Umbilical cord (tissue), 2 donors: ENCODE data around the gene KRTAP9-8. TPM values are rescaled to one million over a fixed set of nuclear protein-coding genes. Genes with fewer than 3 reads are reported as not detected.
"Not testable (repeated sequence)": the region's sequence is repeated elsewhere in the genome, so short reads cannot be mapped to it uniquely, and the experiment has no call there.

ENCODE experiments used
- DNase-seq: peaks from one replicate; pipeline ENCODE4 v3.0.0-alpha.2; 2015; ENCODE audit warnings: low spot score
- total RNA-seq: library from RNA; depleted of rRNA; stranded (reverse); fragments of >200 nt; gene quantifications from one replicate; pipeline ENCODE4 v1.2.3, GENCODE V29; 2014; ENCODE audit warnings: low replicate concordance; ENCODE audit not compliant: insufficient read depth

Gene KRTAP9-8
- total RNA-seq, 1 donor from 2014 or later: not detected

DNA sequence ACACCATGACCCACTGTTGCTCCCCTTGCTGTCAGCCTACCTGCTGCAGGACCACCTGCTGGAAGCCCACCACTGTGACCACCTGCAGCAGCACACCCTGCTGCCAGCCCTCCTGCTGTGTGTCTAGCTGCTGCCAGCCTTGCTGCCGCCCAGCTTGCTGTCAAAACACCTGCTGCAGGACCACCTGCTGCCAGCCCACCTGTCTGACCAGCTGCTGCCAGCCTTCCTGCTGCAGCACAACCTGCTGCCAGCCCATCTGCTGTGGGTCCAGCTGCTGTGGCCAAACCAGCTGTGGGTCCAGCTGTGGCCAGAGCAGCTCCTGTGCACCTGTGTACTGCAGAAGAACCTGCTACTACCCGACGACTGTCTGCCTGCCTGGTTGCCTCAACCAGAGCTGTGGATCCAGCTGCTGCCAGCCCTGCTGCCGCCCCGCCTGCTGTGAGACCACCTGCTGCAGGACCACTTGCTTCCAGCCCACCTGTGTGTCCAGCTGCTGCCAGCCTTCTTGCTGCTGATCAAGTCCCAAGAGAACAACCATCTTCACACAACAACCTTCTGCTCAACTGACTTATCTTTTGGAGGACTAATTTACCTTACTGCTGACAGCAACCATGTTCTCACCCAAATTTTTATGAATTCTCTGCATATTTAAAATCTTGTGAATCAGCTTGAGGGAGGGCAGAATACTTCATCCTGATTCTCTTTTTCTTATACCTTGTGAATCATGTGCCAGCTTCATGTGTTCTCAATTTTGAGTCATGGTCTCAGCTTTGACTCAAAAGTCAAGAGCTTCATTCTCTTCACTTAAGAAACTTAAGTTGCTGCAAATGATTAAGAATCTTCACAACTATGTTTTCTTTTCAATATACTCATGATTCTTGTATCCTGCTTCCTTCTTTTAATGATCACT lies 17.8 kb downstream of the KRTAP9-8 start, which contains the start of gene KRTAP9-9:
Gene KRTAP9-9 (plus strand): TSS at position 4 of the 910 bp plus-strand sequence.
- DNase-seq: not testable (repeated sequence)

- no peak for DNase-seq
Measured at GRCh38 chr17:41256291-41256685, 18.5 kb downstream of the KRTAP9-8 start.

DNA sequence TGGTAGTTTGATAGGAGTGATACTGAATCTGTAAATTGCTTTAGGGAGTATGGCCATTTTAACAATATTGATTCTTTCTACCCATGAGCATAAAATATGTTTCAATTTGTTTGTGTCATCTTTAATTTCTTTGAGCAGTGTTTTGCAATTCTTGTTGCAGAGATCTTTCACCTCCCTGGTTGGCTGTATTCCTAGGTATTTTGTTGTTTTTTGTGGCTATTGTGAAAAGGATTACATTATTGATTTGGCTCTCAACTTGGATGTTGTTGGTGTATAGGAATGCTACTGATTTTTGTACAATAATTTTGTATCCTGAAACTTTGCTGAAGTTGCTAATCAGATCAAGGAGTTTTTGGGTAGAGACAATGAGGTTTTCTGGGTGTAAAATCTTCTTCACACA lies 20.6 kb downstream of the KRTAP9-8 start:
- DNase-seq: no peak

GRCh38 chr17:41263212-41263611 lies 25.4 kb downstream of the KRTAP9-8 start:
- DNase-seq: no peak

DNA sequence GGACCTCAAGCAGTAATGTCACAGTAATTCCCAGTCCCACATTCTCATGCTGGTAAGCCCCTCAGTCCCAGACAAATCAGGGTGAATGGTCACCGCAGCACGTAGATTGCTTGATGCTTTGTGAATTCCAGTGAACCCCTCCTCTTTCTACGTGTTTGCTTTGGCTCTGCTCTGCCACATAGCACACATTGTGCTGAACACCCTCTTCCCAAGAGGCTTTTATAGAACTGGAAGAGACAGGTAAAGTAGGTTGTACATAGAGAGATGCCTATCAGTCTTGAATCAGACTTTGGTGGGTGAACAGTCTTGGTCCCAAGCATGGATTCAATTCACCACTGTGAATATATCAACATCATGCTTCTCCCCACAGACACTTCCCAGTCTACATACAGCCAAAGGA lies 26.8 kb downstream of the KRTAP9-8 start:
- no peak for DNase-seq

DNA sequence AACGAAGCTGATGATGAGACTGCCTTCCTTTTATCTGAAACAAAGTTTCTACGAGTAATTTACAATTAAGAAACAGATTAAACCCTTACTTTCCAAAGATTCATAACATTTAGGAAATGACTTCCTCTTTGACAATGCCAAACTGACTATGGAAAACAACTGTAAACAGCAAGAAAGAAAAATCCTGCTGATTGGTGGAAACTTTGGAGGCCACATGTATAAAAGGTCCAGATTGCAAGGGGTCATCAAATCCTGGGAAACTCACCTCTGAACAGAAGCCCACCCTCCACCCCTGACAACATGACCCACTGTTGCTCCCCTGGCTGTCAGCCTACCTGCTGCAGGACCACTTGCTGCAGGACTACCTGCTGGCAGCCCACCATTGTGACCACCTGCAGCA lies 27.3 kb downstream of the KRTAP9-8 start, which contains the start of gene KRTAP9-6:
Gene KRTAP9-6 (plus strand): TSS at position 301 of the 400 bp plus-strand sequence. CDS start 0 bp downstream, at position 301.
- no peak for DNase-seq

DNA sequence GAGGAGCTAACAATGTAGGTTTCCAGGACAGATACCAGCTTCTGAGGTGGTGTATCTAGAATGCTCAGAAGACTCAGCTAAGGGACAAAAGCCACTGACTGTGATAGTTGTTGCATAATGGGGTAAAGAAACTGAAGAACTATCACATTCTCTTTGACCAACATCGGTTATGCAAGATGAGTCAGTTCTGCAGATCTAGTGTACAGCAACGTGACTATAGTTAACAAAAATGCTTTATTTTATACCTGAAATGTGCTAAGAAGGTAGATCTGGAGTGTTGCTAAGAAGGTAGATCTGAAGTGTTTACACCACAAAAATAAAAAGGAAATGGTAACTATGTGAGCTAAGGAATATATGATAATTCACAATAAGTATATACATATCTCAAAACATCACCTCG lies 29.9 kb downstream of the KRTAP9-8 start:
- no peak for DNase-seq

GRCh38 chr17:41271323-41271722 lies 33.5 kb downstream of the KRTAP9-8 start:
- not testable (repeated sequence) for DNase-seq

DNA sequence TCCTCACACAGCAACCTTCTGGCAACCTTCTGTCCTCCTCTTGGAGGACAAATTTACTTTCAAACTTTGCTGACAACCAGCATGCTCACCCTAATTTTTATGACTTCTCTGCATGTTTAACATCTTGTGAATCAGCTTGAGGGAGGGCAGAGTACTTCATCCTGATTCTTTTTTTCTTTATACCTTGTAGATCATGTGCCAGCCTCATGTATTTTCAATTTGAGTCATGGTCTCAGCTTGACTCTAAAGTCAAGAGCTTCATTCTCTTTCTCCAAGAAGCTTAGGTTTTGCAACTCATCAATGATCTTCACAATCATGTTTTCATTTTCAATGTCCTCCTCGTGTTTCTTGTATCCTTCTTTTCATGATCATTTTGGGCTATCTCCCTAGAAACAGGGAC lies 34.1 kb downstream of the KRTAP9-8 start:
- no peak for DNase-seq

- not testable (repeated sequence) for DNase-seq
Measured at GRCh38 chr17:41275648-41276190, 37.9 kb downstream of the KRTAP9-8 start, which contains the start of gene KRTAP9-7. TSS of gene KRTAP9-7 (plus strand) at chr17:41275698. CDS start at chr17:41275698, 0 bp downstream.

DNA sequence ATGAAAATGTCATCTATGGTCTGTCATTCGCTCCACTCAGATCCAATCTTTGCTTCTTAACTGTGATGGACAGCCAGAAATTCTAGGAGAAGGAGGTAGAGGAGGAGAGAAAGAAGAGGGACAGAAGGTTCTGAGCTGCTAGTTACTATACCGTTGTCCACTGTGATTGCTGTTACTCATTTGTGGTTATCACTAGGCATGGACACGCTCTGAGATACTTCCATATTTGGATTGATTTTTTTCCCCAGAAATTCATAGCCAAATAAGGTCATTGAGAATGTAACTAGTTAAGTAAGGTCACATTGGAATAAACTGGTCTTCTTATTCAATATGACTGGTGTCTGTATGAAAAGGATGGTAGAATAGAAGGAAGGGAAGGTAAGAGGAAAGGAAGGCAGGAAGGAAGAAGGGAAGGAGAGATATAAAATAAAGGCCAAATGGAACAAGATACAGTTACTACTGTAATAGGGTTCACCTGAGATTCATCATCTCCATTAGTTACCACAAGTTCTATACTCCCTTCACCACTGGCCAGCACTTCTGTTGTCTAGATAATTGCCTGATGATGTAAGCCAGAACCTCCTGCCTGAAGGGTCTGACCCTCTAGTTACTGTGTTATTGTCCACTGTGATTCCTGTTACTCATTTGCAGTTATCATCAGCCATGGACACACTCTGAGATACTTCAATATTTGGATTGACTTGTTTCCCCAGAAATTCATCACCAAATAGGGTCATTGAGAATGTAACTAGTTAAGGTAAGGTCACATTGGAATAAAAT lies 40.6 kb downstream of the KRTAP9-8 start:
- no peak for DNase-seq

DNA sequence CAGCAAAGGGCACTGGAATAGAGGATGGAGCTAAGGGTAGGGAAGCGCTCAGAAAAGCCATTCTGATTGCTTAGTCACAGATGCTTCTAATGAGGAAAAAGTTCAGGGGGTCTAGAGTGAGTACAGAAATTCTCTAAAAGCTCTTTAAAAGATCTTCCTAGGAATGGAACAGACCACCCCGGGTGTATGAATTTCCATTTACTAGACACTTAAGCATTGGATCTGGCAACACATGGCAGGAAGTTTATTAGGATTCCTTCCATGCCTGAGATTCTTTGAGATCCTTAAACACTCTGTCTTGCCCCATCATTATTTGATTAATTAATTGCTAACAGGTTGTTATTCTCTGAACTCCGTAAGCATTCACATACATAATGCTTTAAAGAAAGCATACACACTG lies 46.2 kb downstream of the KRTAP9-8 start:
- DNase-seq: no peak

DNA sequence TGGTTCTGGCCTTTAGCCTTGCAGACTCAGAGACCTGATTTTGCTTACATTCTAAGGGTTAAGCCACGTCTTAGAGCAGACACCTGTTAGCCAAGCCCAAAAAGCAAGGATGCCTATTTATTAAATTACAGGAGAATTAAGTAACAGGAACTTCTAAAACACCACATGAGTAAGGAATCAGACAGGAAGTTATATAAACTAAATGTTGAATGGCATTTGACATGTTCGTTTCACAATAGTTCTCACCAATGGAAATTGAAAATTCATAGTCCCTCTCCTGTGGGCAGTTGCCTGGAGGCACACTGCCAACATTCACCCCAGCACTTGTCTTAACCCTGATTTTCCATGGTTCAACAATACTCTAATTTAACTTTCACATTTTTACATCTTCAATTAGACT lies 46.7 kb downstream of the KRTAP9-8 start:
- DNase-seq: no peak

DNA sequence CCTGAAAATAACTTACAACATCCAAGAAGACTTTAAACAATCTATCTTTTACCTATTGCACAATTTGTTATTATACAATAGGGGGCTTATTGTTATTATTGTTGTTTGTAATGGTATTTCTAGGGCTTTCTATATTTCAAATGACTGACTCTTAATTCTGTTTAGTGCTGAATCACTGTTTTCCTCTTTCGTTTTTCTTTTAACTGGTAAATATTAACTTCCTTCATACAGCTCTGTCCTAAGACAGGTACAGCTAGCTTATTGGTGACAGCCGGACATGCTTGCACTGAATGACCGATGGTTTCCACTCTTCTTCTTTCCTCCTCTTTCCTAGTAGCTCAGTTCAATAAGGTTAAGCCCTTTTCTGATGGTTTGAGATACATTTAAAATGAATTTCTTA lies 49.3 kb downstream of the KRTAP9-8 start:
- DNase-seq: no peak

Other genes with a start within 250 kb of the KRTAP9-8 start
- gene KRTAP3-3, start 243.8 kb upstream of the KRTAP9-8 start, total RNA-seq: not detected
- gene KRTAP3-2, start 238.1 kb upstream of the KRTAP9-8 start, total RNA-seq: 31.1 TPM
- not detected for gene KRTAP3-1, start 228.9 kb upstream of the KRTAP9-8 start, total RNA-seq
- gene KRTAP1-5, start 210.8 kb upstream of the KRTAP9-8 start, total RNA-seq: not detected
- not detected for gene KRTAP1-4, start 207.8 kb upstream of the KRTAP9-8 start, total RNA-seq
- gene KRTAP1-3, start 203.1 kb upstream of the KRTAP9-8 start, total RNA-seq: not detected
- gene KRTAP1-1, start 196.5 kb upstream of the KRTAP9-8 start, total RNA-seq: not detected
- gene KRTAP2-1, start 190.7 kb upstream of the KRTAP9-8 start, total RNA-seq: not detected
- 8.4 TPM for gene KRTAP2-2, start 182.8 kb upstream of the KRTAP9-8 start, total RNA-seq
- gene KRTAP2-3, start 177.9 kb upstream of the KRTAP9-8 start, total RNA-seq: 20.5 TPM
- not detected for gene KRTAP2-4, start 172.1 kb upstream of the KRTAP9-8 start, total RNA-seq
- not detected for gene KRTAP4-7, start 153.8 kb upstream of the KRTAP9-8 start, total RNA-seq
- not detected for gene KRTAP4-8, start 139.9 kb upstream of the KRTAP9-8 start, total RNA-seq
- not detected for gene KRTAP4-16, start 135.8 kb upstream of the KRTAP9-8 start, total RNA-seq
- not detected for gene KRTAP4-9, start 132.6 kb upstream of the KRTAP9-8 start, total RNA-seq
- gene KRTAP4-11, start 119.6 kb upstream of the KRTAP9-8 start, total RNA-seq: 3.4 TPM
- gene KRTAP4-12, start 113.8 kb upstream of the KRTAP9-8 start, total RNA-seq: not detected
- gene KRTAP4-6, start 97.5 kb upstream of the KRTAP9-8 start, total RNA-seq: 1.2 TPM
- gene KRTAP4-5, start 88.2 kb upstream of the KRTAP9-8 start, total RNA-seq: 5.5 TPM
- 2.6 TPM for gene KRTAP4-4, start 77.3 kb upstream of the KRTAP9-8 start, total RNA-seq
- gene KRTAP4-3, start 69.8 kb upstream of the KRTAP9-8 start, total RNA-seq: 1.4 TPM
- not detected for gene KRTAP4-2, start 59.8 kb upstream of the KRTAP9-8 start, total RNA-seq
- 1.9 TPM for gene KRTAP4-1, start 53.1 kb upstream of the KRTAP9-8 start, total RNA-seq
- gene KRTAP9-1, start 48.1 kb upstream of the KRTAP9-8 start, total RNA-seq: 1.4 TPM
- not detected for gene KRTAP9-2, start 11.4 kb upstream of the KRTAP9-8 start, total RNA-seq
- not detected for gene KRTAP9-3, start 5.5 kb upstream of the KRTAP9-8 start, total RNA-seq
- 1.2 TPM for gene KRTAP9-4, start 11.7 kb downstream of the KRTAP9-8 start, total RNA-seq
- gene KRTAP9-9, start 17.4 kb downstream of the KRTAP9-8 start, total RNA-seq: not detected
- not detected for gene KRTAP9-6, start 27.4 kb downstream of the KRTAP9-8 start, total RNA-seq
- gene KRTAP9-7, start 37.7 kb downstream of the KRTAP9-8 start, total RNA-seq: not detected
- gene KRTAP29-1, start 64.9 kb downstream of the KRTAP9-8 start, total RNA-seq: not detected
- gene KRTAP16-1, start 71.3 kb downstream of the KRTAP9-8 start, total RNA-seq: not detected
- gene KRTAP17-1, start 77.7 kb downstream of the KRTAP9-8 start, total RNA-seq: not detected
- 1.4 TPM for gene KRT33A, start 112.8 kb downstream of the KRTAP9-8 start, total RNA-seq
- not detected for gene KRT33B, start 131.8 kb downstream of the KRTAP9-8 start, total RNA-seq
- not detected for gene KRT34, start 144.3 kb downstream of the KRTAP9-8 start, total RNA-seq
- not detected for gene KRT31, start 159.6 kb downstream of the KRTAP9-8 start, total RNA-seq
- not detected for gene KRT37, start 186.6 kb downstream of the KRTAP9-8 start, total RNA-seq
- 0.48 TPM for gene KRT38, start 203.0 kb downstream of the KRTAP9-8 start, total RNA-seq
- gene KRT32, start 229.4 kb downstream of the KRTAP9-8 start, total RNA-seq: 1.2 TPM
- gene KRT35, start 243.2 kb downstream of the KRTAP9-8 start, total RNA-seq: not detected